Measurements from ENCODE around the gene LONP2. TPM values are rescaled to one million over a fixed set of nuclear protein-coding genes. Genes with fewer than 3 reads are reported as not detected.

The LONP2 gene, protein sequence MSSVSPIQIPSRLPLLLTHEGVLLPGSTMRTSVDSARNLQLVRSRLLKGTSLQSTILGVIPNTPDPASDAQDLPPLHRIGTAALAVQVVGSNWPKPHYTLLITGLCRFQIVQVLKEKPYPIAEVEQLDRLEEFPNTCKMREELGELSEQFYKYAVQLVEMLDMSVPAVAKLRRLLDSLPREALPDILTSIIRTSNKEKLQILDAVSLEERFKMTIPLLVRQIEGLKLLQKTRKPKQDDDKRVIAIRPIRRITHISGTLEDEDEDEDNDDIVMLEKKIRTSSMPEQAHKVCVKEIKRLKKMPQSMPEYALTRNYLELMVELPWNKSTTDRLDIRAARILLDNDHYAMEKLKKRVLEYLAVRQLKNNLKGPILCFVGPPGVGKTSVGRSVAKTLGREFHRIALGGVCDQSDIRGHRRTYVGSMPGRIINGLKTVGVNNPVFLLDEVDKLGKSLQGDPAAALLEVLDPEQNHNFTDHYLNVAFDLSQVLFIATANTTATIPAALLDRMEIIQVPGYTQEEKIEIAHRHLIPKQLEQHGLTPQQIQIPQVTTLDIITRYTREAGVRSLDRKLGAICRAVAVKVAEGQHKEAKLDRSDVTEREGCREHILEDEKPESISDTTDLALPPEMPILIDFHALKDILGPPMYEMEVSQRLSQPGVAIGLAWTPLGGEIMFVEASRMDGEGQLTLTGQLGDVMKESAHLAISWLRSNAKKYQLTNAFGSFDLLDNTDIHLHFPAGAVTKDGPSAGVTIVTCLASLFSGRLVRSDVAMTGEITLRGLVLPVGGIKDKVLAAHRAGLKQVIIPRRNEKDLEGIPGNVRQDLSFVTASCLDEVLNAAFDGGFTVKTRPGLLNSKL
- total RNA-seq (100 to 1,000 TPM in 1 of 2 donors, 10 to 100 TPM in 1; 30.0 to 304 TPM), polyA plus RNA-seq (10 to 100 TPM; 50.6 to 55.0 TPM)

DNA sequence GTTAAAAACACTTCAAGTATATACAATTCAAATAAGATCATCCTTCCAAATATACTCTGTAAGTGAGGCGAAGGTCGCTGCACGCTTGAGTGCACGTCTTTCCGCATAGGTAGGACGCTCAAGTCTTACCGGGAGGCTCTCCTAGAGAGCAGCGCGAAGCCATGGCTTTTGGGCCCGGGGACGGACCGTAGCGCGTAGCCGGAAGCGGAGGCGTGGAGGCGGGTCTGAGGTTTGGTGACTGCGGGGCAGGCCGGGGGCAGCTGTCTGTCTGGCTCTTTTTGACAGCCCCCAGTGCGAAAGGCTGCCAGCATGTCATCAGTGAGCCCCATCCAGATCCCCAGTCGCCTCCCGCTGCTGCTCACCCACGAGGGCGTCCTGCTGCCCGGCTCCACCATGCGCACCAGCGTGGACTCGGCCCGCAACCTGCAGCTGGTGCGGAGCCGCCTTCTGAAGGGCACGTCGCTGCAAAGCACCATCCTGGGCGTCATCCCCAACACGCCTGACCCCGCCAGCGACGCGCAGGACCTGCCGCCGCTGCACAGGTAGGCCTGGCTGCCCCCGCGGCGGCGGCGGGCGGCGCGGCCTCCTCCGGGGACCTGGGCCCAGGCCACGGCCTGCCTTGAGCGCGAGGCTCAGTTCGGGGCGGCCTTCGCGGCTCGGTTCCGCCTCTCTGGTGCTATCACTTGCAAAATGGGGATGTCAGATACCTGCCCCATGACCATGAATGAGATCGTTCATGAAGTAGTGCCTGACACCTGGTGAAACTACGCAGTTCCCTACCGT, at the start of gene LONP2:
LONP2 (plus strand) TSS at position 221 of the 783 bp plus-strand sequence; CDS start at position 310, 89 bp downstream.
- Histone ChIP-seq H3K27ac (ENCODE audit: low read depth in 1 of 2, low read length in 2 of 2) (peak within 1 kb of the TSS; percentile 95 to 98), H3K4me3 (ENCODE audit: low read depth in 1 of 3, low read length in 3 of 3) (peak within 1 kb of the TSS; percentile 87 to 91 (median 88)), H3K4me1 (ENCODE audit: control insufficient read depth in 4 of 4, insufficient read depth in 4 of 4, low read length in 3 of 4) (peaks cover 2 to 24% (median 13%) of the 10 kb centered on the region in 4 donors), H3K9ac (ENCODE audit: low read depth in 1 of 2, low read length in 2 of 2) (peak within 1 kb of the TSS; percentile 97 to 100), H3K27me3 (ENCODE audit: control insufficient read depth in 4 of 4, insufficient read depth in 4 of 4, low read length in 3 of 4) (no peaks in the 10 kb centered on the region), H3K36me3 (ENCODE audit: control insufficient read depth in 4 of 4, insufficient read depth in 3 of 4, low read depth in 1 of 4, low read length in 3 of 4) (no peaks in the 10 kb centered on the region), H3K9me3 (ENCODE audit: control insufficient read depth in 4 of 4, low read length in 3 of 4) (no peaks in the 10 kb centered on the region)
- DNase-seq (ENCODE audit: low spot score): peak; percentile 90
- under 1% methylated on average over 63 of the region's 63 CpGs for WGBS
- TF ChIP-seq, protein P1, sequence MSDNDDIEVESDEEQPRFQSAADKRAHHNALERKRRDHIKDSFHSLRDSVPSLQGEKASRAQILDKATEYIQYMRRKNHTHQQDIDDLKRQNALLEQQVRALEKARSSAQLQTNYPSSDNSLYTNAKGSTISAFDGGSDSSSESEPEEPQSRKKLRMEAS (IDR thresholded peaks at IDR 0.05): peak; percentile 48
- peak; percentile 71 for TF ChIP-seq ZBTB33 (IDR thresholded peaks at IDR 0.05)
- peak; percentile 36 to 37 for TF ChIP-seq HNF4A (conservative IDR thresholded peaks at IDR 0.05)
- TF ChIP-seq JUND (IDR thresholded peaks at IDR 0.05): no peak
- TF ChIP-seq ATF3 (IDR thresholded peaks at IDR 0.05): no peak
- peak in 1 of 2 donors; percentile 87 for TF ChIP-seq GABPA (IDR thresholded peaks at IDR 0.05 in 1 of 2, conservative IDR thresholded peaks at IDR 0.05 in 1 of 2)
- no peak for TF ChIP-seq FOXA1 (IDR thresholded peaks at IDR 0.05)
- TF ChIP-seq TAF1 (conservative IDR thresholded peaks at IDR 0.05): no peak
- TF ChIP-seq FOXA2 (IDR thresholded peaks at IDR 0.05): no peak
- peak in 1 of 2 donors; percentile 60 for TF ChIP-seq RXRA (IDR thresholded peaks at IDR 0.05)
- TF ChIP-seq NR2F2 (IDR thresholded peaks at IDR 0.05): no peak
- TF ChIP-seq HNF4G (IDR thresholded peaks at IDR 0.05): no peak
- TF ChIP-seq SP1 (IDR thresholded peaks at IDR 0.05): peak; percentile 48
- TF ChIP-seq CTCF (IDR thresholded peaks at IDR 0.05; ENCODE audit: low read depth, low read length, missing input control): no peak
- TF ChIP-seq EGR1 (IDR thresholded peaks at IDR 0.05; ENCODE audit: low read depth in 2 of 2): peak; percentile 95 to 99
- TF ChIP-seq YY1 (IDR thresholded peaks at IDR 0.05): peak; percentile 85
- TF ChIP-seq REST (IDR thresholded peaks at IDR 0.05): peak; percentile 58
- peak in 1 of 2 donors; percentile 58 for TF ChIP-seq RAD21 (IDR thresholded peaks at IDR 0.05)
